Stimulated activated CD4-positive, alpha-beta T cell treated with anti-CD3 and anti-CD28 coated beads, Interleukin-12 subunit alpha, Interleukin-12 subunit beta, amount 100 ng/mL, for 48 hours (primary cell): Measurements from ENCODE around the gene PLXNB3.
"Not testable (repeated sequence)": the region's sequence is repeated elsewhere in the genome, so short reads cannot be mapped to it uniquely, and the experiment has no call there.

Experiments
- DNase-seq, 3 donors: peaks; one replicate each; pipeline ENCODE4 v3.0.0-alpha.2; 2020; ENCODE audit warnings: low read depth in 2 of 3, low spot score in 1 of 3

The PLXNB3 gene

GRCh38 chrX:153763989-153764755 lies at the start of gene PLXNB3:
PLXNB3 (plus strand) TSS chrX:153764249; CDS start chrX:153765536, 1,287 bp downstream.
- DNase-seq, result peak; percentile 43 to 69 (median 55)

- no peak for DNase-seq
Measured at GRCh38 chrX:153714256-153714655, 49.8 kb upstream of the PLXNB3 start.

GRCh38 chrX:153717445-153717844 lies 46.6 kb upstream of the PLXNB3 start:
- DNase-seq, result no peak

GRCh38 chrX:153719238-153719637 lies 44.8 kb upstream of the PLXNB3 start:
- DNase-seq, result no peak

- no peak for DNase-seq
Measured at GRCh38 chrX:153719701-153720100, 44.3 kb upstream of the PLXNB3 start.

- no peak for DNase-seq
Measured at GRCh38 chrX:153722704-153723350, 41.2 kb upstream of the PLXNB3 start.

GRCh38 chrX:153723351-153724251 lies 40.4 kb upstream of the PLXNB3 start:
- DNase-seq, result peak in 2 of 3 donors; percentile 24 to 57

GRCh38 chrX:153724252-153725038 lies 39.6 kb upstream of the PLXNB3 start, which contains the start of the genes ABCD1 and BCAP31:
ABCD1 (plus strand) TSS chrX:153724856; CDS start chrX:153725267, 411 bp downstream.
BCAP31 (minus strand) TSS chrX:153724387; CDS start chrX:153723244, 1,143 bp downstream.
- DNase-seq, result peak; percentile 78 to 84 (median 78)

GRCh38 chrX:153725039-153725831 lies 38.8 kb upstream of the PLXNB3 start:
- no peak for DNase-seq

GRCh38 chrX:153725832-153726285 lies 38.2 kb upstream of the PLXNB3 start:
- no peak for DNase-seq

- no peak for DNase-seq
Measured at GRCh38 chrX:153726286-153727122, 37.5 kb upstream of the PLXNB3 start.

GRCh38 chrX:153727123-153727931 lies 36.7 kb upstream of the PLXNB3 start:
- DNase-seq, result no peak

- no peak for DNase-seq
Measured at GRCh38 chrX:153728095-153728494, 36.0 kb upstream of the PLXNB3 start.

GRCh38 chrX:153728951-153729631 lies 35.0 kb upstream of the PLXNB3 start:
- no peak for DNase-seq

- DNase-seq, result not testable (repeated sequence)
Measured at GRCh38 chrX:153730115-153730514, 33.9 kb upstream of the PLXNB3 start.

GRCh38 chrX:153731117-153731844 lies 32.8 kb upstream of the PLXNB3 start:
- DNase-seq, result no peak

GRCh38 chrX:153731845-153732215 lies 32.2 kb upstream of the PLXNB3 start:
- DNase-seq, result no peak
